Loucy (cell line): ENCODE results near the gene ST6GAL2.

Experiments used
- H2AFZ ChIP-seq: fragments of 200-600 bp; sonication (generic); 2 replicates; pipeline ENCODE4 v1.6.0; 2016; ENCODE audit warnings: antibody characterized with exemption, mild to moderate bottlenecking, low read length, moderate library complexity
- H3F3A ChIP-seq: fragments of 200-600 bp; 2 replicates; pipeline ENCODE4 v1.6.0; 2016; ENCODE audit warnings: antibody characterized with exemption, low read depth, mild to moderate bottlenecking
- H3K27me3 ChIP-seq: fragments of 200-600 bp; sonication (generic); 2 replicates; pipeline ENCODE4 v1.6.1; 2014; ENCODE audit warnings: low read length, mild to moderate bottlenecking; ENCODE audit not compliant: insufficient read depth, poor library complexity, severe bottlenecking
- H3K36me3 ChIP-seq: fragments of 200-600 bp; sonication (generic); 2 replicates; pipeline ENCODE4 v1.6.1; 2016; ENCODE audit warnings: low read length; ENCODE audit not compliant: insufficient read depth
- H3K4me1 ChIP-seq: fragments of 200-600 bp; sonication (generic); 2 replicates; pipeline ENCODE4 v1.5.1; 2014; ENCODE audit warnings: low read length, mild to moderate bottlenecking; ENCODE audit not compliant: insufficient read depth, poor library complexity, severe bottlenecking
- H3K4me2 ChIP-seq: fragments of 200-600 bp; sonication (generic); 2 replicates; pipeline ENCODE4 v1.6.0; 2014; ENCODE audit warnings: antibody characterized with exemption, low read length, low read depth, mild to moderate bottlenecking; ENCODE audit not compliant: poor library complexity, severe bottlenecking
- H3K4me3 ChIP-seq: fragments of 200-600 bp; sonication (generic); 2 replicates; pipeline ENCODE4 v1.5.1; 2014; ENCODE audit warnings: low read length, mild to moderate bottlenecking, mixed read lengths; ENCODE audit not compliant: poor library complexity, severe bottlenecking
- H3K79me2 ChIP-seq: fragments of 200-600 bp; sonication (generic); 2 replicates; pipeline ENCODE4 v1.6.1; 2014; ENCODE audit warnings: low read length; ENCODE audit not compliant: insufficient read depth
- H3K9ac ChIP-seq: fragments of 200-600 bp; sonication (generic); 2 replicates; pipeline ENCODE4 v1.6.0; 2014; ENCODE audit warnings: mild to moderate bottlenecking, low read depth, low read length, moderate library complexity; ENCODE audit not compliant: poor library complexity, severe bottlenecking
- H3K9me2 ChIP-seq: fragments of 200-600 bp; sonication (generic); replicated peaks from 2 replicates; pipeline ENCODE4 v1.6.1; 2016; ENCODE audit warnings: low read depth, low read length, mixed read lengths
- H3K9me3 ChIP-seq: fragments of 200-600 bp; sonication (generic); 2 replicates; pipeline ENCODE4 v1.6.1; 2014; ENCODE audit warnings: mild to moderate bottlenecking, antibody characterized with exemption, low read length, low read depth; ENCODE audit not compliant: insufficient read depth
- H4K20me1 ChIP-seq: fragments of 200-600 bp; sonication (generic); 2 replicates; pipeline ENCODE4 v1.6.0; 2014; ENCODE audit warnings: antibody characterized with exemption, low read length, mild to moderate bottlenecking; ENCODE audit not compliant: insufficient read depth, poor library complexity, severe bottlenecking
- EZH2phosphoT487 ChIP-seq: fragments of 200-600 bp; IDR thresholded peaks from 2 replicates; pipeline ENCODE4 v1.6.1; 2018; ENCODE audit warnings: antibody characterized with exemption, mild to moderate bottlenecking, moderate library complexity, borderline replicate concordance
- TF ChIP-seq, protein P1 (sequence below): fragments of 200-600 bp; sonication (generic); conservative IDR thresholded peaks from 2 replicates; pipeline ENCODE4 v1.5.1; 2014; ENCODE audit warnings: mild to moderate bottlenecking, antibody characterized with exemption, low read length

Gene ST6GAL2

DNA sequence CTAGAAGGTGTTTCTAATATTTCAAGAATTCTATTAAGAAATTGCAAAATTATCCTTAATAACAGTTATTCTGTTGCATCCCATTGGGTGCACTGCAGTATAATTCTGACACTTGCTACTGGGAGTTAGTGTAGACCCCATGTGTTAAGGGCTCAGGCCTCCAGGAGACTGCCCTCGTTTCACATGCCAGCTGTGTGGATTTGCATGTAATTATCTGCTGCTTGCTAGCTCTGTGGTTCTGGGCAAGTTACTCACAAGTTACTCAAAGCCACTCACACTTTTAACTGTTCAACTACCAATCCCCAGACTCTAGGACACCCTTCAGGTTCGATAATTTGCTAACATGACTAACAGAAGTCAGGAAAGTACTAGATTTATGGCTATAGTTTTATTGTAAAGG, 38.6 kb downstream of the ST6GAL2 start:
- H3K9me3 ChIP-seq = no peaks in the 10 kb centered on the region
- no peaks in the 10 kb centered on the region for H3K36me3 ChIP-seq
- H4K20me1 ChIP-seq = no peaks in the 10 kb centered on the region
- H3K79me2 ChIP-seq = no peaks in the 10 kb centered on the region
- H3K4me3 ChIP-seq = no peak overlapping the region
- TF ChIP-seq EZH2phosphoT487 = no peak
- TF ChIP-seq, protein P1, sequence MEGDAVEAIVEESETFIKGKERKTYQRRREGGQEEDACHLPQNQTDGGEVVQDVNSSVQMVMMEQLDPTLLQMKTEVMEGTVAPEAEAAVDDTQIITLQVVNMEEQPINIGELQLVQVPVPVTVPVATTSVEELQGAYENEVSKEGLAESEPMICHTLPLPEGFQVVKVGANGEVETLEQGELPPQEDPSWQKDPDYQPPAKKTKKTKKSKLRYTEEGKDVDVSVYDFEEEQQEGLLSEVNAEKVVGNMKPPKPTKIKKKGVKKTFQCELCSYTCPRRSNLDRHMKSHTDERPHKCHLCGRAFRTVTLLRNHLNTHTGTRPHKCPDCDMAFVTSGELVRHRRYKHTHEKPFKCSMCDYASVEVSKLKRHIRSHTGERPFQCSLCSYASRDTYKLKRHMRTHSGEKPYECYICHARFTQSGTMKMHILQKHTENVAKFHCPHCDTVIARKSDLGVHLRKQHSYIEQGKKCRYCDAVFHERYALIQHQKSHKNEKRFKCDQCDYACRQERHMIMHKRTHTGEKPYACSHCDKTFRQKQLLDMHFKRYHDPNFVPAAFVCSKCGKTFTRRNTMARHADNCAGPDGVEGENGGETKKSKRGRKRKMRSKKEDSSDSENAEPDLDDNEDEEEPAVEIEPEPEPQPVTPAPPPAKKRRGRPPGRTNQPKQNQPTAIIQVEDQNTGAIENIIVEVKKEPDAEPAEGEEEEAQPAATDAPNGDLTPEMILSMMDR = no peak
- H2AFZ ChIP-seq = no peak overlapping the region
- no peaks in the 10 kb centered on the region for H3K4me1 ChIP-seq
- no peaks in the 10 kb centered on the region for H3F3A ChIP-seq
- no peak overlapping the region for H3K9ac ChIP-seq
- H3K27me3 ChIP-seq = no peaks in the 10 kb centered on the region
- no peaks in the 10 kb centered on the region for H3K9me2 ChIP-seq
- no peak overlapping the region for H3K4me2 ChIP-seq

DNA sequence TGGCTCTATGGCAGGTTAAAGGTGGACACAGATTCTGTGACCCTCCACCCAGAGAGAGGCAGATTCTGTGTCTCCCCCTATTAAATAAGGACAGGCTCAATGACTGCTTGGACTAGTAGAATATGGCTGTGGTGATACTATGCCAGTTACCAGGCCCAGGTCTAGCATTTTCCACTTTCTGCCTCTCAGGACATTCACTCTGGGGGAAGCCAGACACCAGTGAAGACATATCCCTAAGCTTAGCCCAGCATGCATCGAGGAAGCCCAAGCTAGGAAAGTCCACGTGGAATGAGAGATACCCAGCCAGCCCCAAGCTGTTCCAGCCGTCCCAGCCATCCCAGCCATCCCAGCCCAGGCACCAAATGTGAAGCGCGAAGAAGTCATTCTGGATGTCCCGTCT, 40.3 kb downstream of the ST6GAL2 start:
- Histone ChIP-seq H3K36me3 (no peaks in the 10 kb centered on the region), H3K9me2 (no peaks in the 10 kb centered on the region), H3K27me3 (no peaks in the 10 kb centered on the region), H3K9ac (no peak overlapping the region), H3K4me3 (no peak overlapping the region), H4K20me1 (no peaks in the 10 kb centered on the region), H3K79me2 (no peaks in the 10 kb centered on the region), H3K9me3 (no peaks in the 10 kb centered on the region), H3K4me2 (no peak overlapping the region), H3F3A (no peaks in the 10 kb centered on the region), H3K4me1 (peaks cover 6% of the 10 kb centered on the region), H2AFZ (no peak overlapping the region)
- TF ChIP-seq, protein P1 = no peak
- no peak for TF ChIP-seq EZH2phosphoT487

DNA sequence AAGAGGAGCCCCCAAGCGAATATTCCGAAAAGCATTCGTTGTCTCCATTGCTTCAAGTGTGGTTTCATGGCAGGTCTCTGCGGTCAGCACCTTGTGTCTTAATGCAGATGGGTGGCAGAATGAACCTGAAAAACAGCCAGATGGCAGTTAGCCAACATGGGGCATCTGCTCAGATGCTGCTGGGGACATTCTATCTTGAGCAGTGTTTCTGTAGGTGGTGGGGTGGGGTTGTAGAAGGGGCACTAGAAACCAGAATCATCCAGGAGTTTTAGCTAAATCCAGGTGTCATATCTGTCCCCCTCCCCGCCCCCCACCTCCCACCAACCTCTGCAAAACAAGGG, 42.1 kb downstream of the ST6GAL2 start:
- Histone ChIP-seq H3K36me3 (no peaks in the 10 kb centered on the region), H3K9me3 (no peaks in the 10 kb centered on the region), H3K79me2 (no peaks in the 10 kb centered on the region), H4K20me1 (no peaks in the 10 kb centered on the region), H3K4me3 (no peak overlapping the region), H3F3A (no peaks in the 10 kb centered on the region), H3K27me3 (no peaks in the 10 kb centered on the region), H3K4me2 (no peak overlapping the region), H3K9me2 (no peaks in the 10 kb centered on the region), H3K4me1 (peaks cover 18% of the 10 kb centered on the region), H3K9ac (no peak overlapping the region), H2AFZ (no peak overlapping the region)
- TF ChIP-seq, protein P1 = no peak
- TF ChIP-seq EZH2phosphoT487 = no peak
